ENCODE results near the gene ATF4.

The ATF4 gene

GRCh38 chr22:39528080-39528661 lies 7.8 kb downstream of the ATF4 start:
- DNase-seq (ENCODE audit: low read depth, low spot score), result no peak

- DNase-seq (ENCODE audit: low read depth, low spot score), result peak; percentile 96
Measured at GRCh38 chr22:39528681-39529486, 8.5 kb downstream of the ATF4 start.

DNA sequence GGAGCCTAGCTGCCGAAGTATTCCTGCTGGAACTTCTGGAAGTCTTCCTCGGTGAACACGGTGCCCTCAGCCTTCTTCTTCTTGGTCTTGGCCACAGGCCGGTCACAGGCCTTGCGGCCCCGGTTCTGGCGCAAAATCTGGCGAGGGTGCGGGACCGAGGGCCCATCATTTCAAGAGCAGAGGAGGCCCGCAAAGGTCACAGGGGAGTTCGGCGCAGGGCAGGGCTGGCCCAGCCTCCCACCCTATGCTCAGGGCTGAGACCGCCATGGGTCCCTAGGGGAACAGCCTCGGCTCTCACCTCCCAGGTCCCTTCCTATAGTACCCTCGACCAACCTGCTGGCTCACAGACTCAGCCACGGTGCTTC lies 9.1 kb downstream of the ATF4 start:
- no peak for DNase-seq (ENCODE audit: low read depth, low spot score)

DNA sequence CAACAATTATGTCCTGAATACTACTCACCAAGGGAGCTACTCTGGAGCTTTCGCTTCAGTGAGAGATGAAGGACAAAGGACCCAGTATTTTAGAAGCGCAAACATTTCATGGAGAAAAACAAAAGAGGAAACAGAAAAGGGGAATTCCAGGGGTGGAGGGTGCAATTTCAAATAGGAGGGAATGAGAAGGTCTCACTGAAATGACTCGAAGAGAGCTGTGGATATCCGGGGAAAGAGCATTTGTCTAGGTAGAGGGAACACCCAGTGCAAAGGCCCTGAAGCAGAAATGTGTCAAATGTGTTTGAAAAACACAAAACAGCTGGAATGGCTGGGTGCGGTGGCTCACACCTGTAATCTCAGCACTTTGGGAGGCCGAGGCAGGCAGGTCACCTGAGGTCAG lies 9.8 kb downstream of the ATF4 start:
- DNase-seq (ENCODE audit: low read depth, low spot score), result no peak

DNA sequence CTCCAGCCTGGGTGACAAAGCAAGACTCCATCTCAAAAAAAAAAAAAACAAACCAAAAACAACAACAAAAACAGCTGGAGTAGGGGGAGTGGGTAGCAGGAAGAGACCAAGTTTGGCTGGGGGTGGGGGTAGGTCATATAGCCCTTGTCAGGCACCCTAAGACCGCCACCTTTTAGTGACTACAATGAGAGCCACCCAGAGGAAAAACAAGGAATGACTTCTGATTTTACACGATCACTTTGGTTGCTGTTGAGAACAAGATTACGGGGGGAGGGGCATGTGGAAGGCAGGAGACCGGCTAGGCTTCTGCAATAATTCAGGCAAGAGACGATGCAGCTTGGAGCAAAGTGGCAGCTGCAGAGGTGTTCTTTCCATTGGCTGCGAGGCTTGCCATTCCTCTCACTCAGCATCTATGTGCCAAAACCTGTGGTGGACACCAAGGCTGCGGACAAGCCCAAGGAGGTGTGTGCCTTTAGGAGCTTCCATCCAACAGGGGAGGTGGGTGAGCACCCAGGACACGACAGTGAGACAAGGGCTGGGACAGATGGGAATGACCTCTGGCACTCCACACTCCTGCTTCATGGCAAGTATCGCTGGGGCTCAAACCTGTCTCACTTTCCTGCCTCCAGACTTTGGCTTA lies 10.4 kb downstream of the ATF4 start:
- peak; percentile 46 for DNase-seq (ENCODE audit: low read depth, low spot score)

DNA sequence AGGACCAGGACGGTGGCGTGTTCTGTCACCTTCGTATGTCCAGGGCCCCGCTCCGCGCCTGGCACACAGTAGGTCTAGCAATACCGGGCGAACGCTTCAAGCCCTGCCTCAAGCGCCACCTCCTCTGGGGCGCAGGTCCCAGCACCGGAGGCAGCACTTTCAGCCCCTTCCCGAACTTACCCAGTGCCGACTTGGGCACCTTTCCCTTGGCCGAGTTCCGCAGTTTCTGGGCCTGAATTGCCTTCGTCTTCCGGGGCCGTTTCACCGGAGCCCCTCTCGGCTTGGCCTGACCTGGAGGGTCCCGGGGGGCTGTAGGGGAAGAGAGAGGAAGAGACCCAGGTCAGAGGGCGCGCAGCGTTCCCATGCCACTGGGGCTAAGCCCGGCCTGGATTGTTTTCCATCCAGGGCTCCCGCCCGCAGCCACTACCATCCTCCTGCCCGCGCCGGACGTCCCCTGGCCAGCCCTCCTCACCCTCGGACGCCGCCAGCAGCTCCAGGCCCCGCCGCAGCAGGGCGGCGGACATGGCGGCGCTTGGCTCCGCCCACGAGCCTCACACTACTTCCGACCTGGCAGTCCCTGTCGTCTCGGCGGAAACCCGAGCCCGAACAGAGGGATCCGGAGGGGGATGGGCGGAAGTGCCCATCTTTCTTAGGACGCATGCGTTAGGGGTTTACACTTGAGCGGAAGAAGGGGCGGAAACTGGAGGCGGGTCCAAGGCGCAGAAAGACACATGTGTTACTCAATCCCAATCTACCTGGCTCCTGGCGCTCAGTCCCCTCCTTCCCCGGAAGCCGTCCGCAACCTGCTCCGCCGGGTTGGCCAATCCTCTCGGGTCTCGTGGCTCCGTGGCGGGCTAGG lies 12.1 kb downstream of the ATF4 start, which contains the start of gene RPS19BP1:
TSS of gene RPS19BP1 (minus strand) at position 534 of the 859 bp plus-strand sequence. CDS start at position 524, 10 bp downstream.
- peak; percentile 100 for DNase-seq (ENCODE audit: low read depth, low spot score)

GRCh38 chr22:39534092-39534506 lies 13.7 kb downstream of the ATF4 start:
- DNase-seq (ENCODE audit: low read depth, low spot score), result no peak

DNA sequence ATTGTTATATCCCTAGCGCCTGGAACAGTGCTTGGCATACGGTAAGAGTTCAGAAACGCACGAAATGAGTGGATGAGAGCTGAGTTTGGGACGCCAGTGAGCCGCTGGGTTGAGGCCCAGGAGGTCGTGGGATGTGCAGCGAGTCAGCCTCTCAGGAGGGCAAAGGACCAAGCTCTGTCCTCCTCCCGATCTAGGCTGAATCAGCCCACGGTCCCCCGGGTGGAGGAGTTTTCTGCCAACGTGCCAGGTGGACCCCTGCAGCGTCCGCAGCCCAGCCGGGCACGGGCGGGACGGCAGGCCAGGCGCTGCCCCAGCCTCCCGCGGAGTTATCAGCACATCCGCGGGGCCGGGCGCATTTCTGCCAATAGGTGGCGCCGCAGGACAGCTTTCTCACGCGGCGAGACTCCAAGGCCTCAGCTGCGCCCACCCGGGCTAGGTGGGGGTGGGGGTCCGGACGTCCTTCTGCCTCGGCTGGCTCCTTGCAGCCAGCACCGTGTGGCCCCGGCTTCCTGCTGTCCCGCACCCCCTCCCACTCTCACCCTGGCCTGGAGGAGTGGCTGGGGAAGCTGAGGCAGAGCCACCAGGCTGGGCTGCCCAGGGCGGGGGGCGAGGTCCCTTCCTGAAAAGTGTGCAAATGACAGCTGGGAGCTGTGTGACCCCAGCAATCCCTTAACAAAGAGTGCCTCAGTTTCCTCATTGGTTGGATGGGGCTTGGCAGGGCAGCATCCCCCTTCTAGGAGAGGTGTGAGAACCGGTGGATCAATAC lies 14.4 kb downstream of the ATF4 start:
- peak; percentile 90 for DNase-seq (ENCODE audit: low read depth, low spot score)

DNA sequence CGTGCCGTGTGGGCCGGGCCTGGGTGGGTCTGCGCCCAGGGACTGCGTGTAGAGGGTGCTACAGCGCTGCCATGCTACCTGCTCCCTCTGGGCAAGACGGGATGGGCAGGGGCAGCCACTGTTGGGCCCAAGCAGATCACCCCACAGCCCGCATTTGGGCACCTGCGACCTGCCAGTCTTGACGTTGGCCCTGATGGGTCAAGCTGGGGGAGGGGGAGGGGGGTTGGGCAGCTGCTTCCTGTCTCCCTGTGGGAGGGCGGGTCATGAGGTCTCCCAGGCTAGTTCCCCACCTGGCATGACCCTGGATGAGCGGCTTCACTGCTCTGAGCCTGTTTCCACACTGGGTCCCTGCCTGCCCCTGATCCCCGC lies 15.0 kb downstream of the ATF4 start:
- no peak for DNase-seq (ENCODE audit: low read depth, low spot score)

GRCh38 chr22:39535831-39536449 lies 15.6 kb downstream of the ATF4 start:
- no peak for DNase-seq (ENCODE audit: low read depth, low spot score)

DNA sequence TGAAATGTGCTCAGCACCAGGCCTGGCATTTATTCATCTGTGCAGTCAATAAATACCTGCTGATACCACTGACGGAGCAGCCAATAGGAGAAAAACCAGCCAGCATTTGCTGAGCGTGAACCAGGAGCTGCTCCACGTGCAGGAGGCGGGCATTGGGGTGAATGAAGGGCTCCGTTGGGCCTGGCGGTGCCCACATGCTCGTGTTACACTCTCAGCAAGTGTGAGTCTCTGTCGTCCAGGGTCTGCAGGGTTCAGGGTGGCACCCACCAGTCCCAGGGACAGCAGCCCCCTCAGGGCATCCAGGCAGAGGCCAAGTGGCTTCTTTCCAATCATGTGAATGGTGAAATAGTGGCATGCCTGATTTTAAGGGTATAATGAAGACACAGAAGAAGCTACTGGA lies 16.3 kb downstream of the ATF4 start:
- DNase-seq (ENCODE audit: low read depth, low spot score), result no peak

DNA sequence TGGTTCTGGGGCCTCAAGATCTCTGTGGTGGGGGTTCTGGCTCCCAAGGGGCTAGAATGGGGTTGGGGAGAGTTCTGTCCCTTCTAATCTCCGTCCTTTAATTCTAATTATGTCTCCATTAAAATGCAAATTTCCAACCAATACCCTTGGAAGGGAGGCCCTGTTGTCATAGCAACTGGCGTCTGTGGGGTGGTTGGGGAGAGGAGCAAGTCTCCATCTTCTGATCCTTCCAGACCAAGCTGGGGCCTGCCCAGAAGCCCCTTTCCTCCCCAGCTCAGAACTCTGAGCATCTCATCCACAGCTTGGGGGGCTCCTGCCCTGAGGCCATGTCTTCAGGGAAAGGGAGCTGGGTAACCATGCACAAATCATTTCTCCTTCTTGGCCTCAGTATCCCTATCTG lies 17.6 kb downstream of the ATF4 start:
- no peak for DNase-seq (ENCODE audit: low read depth, low spot score)

DNA sequence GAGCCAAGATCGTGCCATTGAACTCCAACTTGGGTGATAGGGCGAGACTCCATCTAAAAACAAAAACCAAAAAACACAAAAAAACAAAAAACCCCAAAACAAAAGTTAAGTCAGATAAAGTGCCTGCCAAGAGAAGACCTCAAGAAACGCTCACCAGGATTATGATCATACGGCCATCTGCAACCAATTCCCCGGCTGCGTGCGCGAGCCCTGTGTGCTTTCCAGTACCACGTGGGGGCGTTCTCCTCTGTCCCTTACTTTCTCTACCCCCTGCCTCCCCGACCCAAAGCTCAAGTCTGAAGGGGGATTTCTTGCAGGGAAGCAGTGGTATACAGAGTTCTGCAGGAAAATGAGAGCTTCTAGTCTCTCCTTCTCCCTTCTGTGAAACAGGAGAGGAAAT lies 22.7 kb downstream of the ATF4 start:
- DNase-seq (ENCODE audit: low read depth, low spot score), result peak; percentile 51

DNA sequence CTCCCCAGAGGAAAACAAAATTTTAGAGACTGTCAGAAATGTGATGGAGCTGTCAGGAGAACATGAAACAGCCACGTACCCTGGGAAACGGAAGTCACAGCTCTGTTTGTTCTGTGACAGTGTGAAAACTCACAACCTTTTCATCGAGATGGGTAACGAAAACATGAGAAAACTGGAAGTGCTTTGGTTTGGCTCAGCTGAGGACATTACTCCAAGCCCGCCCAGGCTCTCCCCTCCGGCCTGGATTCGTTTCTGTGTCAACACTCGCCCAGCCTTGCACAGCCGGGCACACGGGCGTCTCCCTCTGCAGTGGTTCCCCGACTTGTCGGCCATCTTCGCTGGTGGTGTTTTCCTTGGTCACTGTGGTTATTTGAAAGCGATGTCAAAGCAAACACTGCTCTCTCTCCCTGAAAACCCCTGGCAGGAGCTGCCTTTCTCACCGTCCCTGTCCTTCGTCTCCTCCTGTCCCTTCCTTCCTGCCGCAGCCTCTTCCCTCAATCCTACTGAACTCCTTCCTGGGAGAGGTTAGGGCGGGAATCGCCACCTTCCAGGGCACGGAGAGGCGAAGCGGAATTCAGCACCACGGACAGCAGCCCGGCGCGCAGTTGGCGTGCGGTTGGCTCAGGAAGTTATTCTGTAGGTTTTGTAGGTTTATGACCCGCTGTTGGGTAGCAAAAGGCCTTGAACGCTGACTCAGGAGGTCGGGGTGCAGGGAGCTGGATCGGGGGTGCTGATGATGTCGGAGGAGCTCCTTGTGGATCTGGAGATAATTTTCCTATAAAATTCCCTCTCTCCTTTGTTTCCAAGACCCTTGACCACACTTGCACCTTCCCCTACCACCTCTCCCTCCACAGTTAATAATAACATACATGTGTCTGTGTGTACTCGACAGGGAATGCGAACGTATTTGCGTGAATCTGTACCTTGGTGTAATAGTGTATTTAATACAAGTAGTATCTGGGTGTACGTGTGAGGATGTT lies 25.3 kb downstream of the ATF4 start:
- peak; percentile 70 for DNase-seq (ENCODE audit: low read depth, low spot score)

DNA sequence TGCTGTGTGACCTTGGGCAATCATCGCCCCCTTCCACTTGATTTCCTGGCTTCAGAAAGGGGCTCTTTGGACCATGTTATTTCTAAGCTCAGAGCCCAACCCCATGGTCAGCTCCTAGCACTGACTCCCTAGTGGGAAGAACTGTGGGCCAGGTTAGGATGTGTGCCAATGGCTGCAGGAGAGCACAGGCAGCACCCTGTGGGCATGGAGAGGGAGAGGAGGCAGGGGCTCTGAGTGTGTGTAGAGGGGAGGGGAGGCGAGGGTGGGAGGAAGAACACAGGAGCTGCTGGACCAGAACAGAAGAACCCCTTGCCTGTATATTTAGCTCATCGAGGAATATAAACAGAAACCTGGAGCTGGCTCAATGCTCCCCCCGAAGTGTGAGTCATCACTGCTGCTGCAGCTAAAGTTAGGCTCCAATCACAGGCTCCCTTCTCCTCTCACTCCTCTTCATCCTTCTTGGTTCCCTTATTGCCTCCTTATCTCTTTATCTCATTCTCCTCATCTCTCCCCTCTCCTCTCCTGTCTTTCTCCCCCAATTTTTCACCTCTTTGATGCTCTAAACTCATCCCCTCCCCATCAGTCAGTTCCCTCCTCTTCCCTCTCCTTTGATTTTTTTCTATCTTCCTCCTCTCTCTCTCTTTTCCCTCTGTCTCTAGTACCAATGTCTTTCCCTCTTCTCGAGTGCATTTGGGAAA lies 26.7 kb downstream of the ATF4 start:
- peak; percentile 50 for DNase-seq (ENCODE audit: low read depth, low spot score)

- DNase-seq (ENCODE audit: low read depth, low spot score), result no peak
Measured at GRCh38 chr22:39547587-39547947, 27.2 kb downstream of the ATF4 start.

- DNase-seq (ENCODE audit: low read depth, low spot score), result no peak
Measured at GRCh38 chr22:39553429-39553828, 33.1 kb downstream of the ATF4 start.

DNA sequence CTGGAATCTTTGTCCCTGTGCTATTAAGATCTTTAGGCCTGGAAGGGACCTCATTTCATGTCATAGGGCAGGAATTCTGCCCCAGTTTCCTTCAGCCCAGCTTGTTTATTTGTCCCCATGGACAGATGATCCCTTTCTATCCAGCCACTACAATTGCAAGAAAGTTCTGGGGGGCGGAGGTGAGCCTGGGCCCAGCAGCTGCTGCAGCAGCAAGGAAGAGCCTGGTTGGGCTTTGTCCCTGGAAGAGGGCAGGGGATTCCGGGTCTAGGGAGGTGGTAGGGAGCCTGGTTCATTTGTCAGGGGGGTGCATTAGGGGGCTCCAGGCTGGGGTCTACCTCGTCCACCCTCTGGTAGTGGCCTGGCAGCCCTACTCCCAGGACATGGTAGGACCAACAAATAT lies 33.8 kb downstream of the ATF4 start:
- DNase-seq (ENCODE audit: low read depth, low spot score), result no peak
